Measurements from ENCODE around the gene AUTS2. TPM values are rescaled to one million over a fixed set of nuclear protein-coding genes. Genes with fewer than 3 reads are reported as not detected.

Gene AUTS2
- total RNA-seq, 6 donors from 2014 or later: 38.9 to 151 (median 55.8) TPM

DNA sequence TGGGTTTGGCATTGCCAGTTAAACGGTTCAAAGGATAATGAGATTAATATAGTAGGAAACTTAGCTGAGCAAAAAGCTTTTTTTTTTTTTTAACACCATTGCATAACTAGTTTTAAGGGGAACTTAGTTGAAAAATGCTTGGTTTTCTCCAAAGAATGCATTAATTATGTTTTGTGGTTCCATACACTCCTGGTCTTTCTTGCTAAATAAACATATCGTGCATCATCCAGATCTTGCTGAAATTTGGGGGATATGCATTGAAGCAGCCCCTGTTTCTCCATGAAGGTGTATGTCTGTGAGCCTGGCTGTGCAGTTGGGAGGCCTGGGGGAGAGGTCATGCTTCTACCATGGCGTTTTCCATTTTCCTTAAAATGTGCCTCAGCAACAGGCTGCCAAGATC lies 975.4 kb downstream of the AUTS2 start:
- no peaks in the 10 kb centered on the region for H3K27me3 ChIP-seq
- no peak for TF ChIP-seq POLR2AphosphoS5 (IDR thresholded peaks at IDR 0.05)
- no peak for TF ChIP-seq POLR2A (IDR thresholded peaks at IDR 0.05)
- no peak for TF ChIP-seq EP300 (IDR thresholded peaks at IDR 0.05)
- TF ChIP-seq, protein P1, sequence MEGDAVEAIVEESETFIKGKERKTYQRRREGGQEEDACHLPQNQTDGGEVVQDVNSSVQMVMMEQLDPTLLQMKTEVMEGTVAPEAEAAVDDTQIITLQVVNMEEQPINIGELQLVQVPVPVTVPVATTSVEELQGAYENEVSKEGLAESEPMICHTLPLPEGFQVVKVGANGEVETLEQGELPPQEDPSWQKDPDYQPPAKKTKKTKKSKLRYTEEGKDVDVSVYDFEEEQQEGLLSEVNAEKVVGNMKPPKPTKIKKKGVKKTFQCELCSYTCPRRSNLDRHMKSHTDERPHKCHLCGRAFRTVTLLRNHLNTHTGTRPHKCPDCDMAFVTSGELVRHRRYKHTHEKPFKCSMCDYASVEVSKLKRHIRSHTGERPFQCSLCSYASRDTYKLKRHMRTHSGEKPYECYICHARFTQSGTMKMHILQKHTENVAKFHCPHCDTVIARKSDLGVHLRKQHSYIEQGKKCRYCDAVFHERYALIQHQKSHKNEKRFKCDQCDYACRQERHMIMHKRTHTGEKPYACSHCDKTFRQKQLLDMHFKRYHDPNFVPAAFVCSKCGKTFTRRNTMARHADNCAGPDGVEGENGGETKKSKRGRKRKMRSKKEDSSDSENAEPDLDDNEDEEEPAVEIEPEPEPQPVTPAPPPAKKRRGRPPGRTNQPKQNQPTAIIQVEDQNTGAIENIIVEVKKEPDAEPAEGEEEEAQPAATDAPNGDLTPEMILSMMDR (IDR thresholded peaks at IDR 0.05): no peak
- DNase-seq (no peak), ATAC-seq (ENCODE audit: low FRiP score in 2 of 2) (no peak)
- no peak overlapping the region for H3K27ac ChIP-seq
- H3K4me1 ChIP-seq: no peaks in the 10 kb centered on the region
- H3K4me3 ChIP-seq: no peak overlapping the region
- WGBS, 2 donors: 90 to 92% methylated on average over 3 of the region's 3 CpGs
- no peaks in the 10 kb centered on the region for H3K9me3 ChIP-seq
- no peaks in the 10 kb centered on the region for H3K36me3 ChIP-seq

DNA sequence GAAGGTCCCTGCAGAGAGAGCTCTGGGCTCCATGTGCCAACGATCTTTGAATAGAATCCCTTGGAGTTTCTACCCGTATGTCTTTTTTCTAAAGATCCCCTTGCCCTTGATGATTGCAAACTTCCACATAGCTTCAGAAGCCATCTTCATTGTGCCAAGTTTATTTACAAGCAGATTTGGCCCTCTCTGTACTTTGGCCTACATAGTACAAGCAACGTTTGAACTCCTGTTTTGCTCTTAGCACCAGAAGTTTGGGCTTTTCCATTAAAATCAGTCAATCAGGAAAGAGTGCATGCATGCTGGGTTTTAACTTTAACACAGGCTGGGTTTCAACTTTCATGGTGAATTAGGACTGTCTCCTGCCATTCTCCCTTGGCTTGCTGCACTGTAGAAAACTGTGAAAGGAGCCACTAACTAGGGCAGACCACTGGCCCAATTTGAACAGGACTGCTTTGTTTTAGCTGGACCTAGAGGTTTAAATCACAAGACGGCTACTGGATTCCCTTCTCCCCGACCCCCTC lies 976.1 kb downstream of the AUTS2 start:
- 80 to 96% methylated on average over 4 to 5 of the region's 5 CpGs for WGBS, 2 donors
- Histone ChIP-seq H3K36me3 (no peaks in the 10 kb centered on the region), H3K4me3 (no peak overlapping the region), H3K9me3 (no peaks in the 10 kb centered on the region), H3K27ac (no peak overlapping the region), H3K4me1 (no peaks in the 10 kb centered on the region), H3K27me3 (no peaks in the 10 kb centered on the region)
- DNase-seq (no peak), ATAC-seq (ENCODE audit: low FRiP score in 2 of 2) (no peak)
- TF ChIP-seq POLR2A (IDR thresholded peaks at IDR 0.05): no peak
- TF ChIP-seq POLR2AphosphoS5 (IDR thresholded peaks at IDR 0.05): no peak
- no peak for TF ChIP-seq EP300 (IDR thresholded peaks at IDR 0.05)
- TF ChIP-seq, protein P1 (IDR thresholded peaks at IDR 0.05): no peak

DNA sequence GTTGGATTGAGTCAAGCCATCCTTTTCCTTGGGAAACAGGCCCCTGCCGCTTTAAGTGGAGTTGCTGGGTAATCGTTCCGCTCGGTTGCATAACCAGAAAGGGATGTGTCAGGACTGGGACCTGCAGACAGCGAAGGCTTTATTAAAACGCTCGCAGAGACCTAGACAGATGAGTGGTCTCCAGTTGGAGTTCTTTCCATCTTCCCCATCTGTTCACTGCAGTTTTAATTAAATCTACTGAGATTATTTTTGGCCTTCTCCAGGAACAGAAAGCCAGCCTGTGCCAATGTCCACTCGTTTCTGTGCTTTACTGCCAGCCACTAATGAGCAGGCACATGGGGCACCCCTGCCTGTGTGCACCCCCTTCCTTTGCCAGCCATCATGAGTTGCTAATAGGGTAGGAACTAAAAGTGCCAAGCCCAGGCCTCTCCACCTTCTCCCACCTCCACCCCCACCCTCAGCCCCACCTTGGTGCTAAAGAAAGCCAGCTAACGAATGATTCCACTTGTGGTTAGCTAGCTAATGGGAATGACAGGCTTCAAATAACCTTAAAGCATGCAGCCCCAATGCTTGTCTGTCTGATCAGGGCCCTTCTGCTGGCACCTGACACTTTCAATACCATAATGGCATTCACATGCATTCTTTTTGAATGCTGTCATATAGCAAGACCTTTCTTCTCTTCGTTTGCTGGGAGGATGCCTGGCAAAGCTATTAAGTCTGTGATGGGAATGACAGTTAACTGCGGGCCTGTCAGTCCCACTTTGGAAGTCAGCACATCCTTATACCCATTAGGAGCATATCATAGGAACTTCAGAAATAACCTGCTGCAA lies 976.9 kb downstream of the AUTS2 start:
- Histone ChIP-seq H3K36me3 (no peaks in the 10 kb centered on the region), H3K4me3 (no peak overlapping the region), H3K27ac (no peak overlapping the region), H3K9me3 (no peaks in the 10 kb centered on the region), H3K27me3 (no peaks in the 10 kb centered on the region), H3K4me1 (no peaks in the 10 kb centered on the region)
- no peak for DNase-seq
- WGBS, 2 donors: 70 to 72% methylated on average over 11 of the region's 11 CpGs
- no peak for ATAC-seq (ENCODE audit: low FRiP score in 2 of 2)
- TF ChIP-seq POLR2A (IDR thresholded peaks at IDR 0.05): no peak
- TF ChIP-seq POLR2AphosphoS5 (IDR thresholded peaks at IDR 0.05): no peak
- TF ChIP-seq EP300 (IDR thresholded peaks at IDR 0.05): no peak
- TF ChIP-seq, protein P1 (IDR thresholded peaks at IDR 0.05): no peak

DNA sequence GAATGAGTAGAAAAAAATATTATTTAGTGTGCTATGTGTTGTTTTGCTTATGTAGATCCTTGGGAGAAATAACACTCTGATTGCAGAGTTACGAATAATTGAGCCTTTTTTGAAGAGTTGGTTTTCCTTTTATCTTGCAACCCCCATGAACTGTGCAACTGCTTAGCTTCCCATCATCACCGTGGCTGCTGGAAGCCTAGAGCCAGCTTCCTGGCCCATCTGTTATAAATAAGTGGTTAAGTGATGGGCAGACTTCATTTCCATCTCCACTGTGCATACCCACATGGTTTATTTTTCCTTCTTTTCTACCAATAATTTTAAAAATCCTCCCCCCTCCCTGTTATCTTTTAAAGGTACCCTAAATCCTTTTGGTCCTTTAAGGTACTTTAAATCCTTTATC lies 978.8 kb downstream of the AUTS2 start:
- ATAC-seq (ENCODE audit: low FRiP score in 2 of 2) (no peak), DNase-seq (no peak)
- no peak overlapping the region for H3K4me3 ChIP-seq
- no peaks in the 10 kb centered on the region for H3K27me3 ChIP-seq
- H3K9me3 ChIP-seq: no peaks in the 10 kb centered on the region
- no peaks in the 10 kb centered on the region for H3K36me3 ChIP-seq
- TF ChIP-seq, protein P1 (IDR thresholded peaks at IDR 0.05): no peak
- TF ChIP-seq POLR2A (IDR thresholded peaks at IDR 0.05) (no peak), POLR2AphosphoS5 (IDR thresholded peaks at IDR 0.05) (no peak), EP300 (IDR thresholded peaks at IDR 0.05) (no peak)
- 77 to 84% methylated on average over 2 of the region's 2 CpGs for WGBS, 2 donors
- no peak overlapping the region for H3K27ac ChIP-seq
- no peaks in the 10 kb centered on the region for H3K4me1 ChIP-seq
